GM12865 (cell line): ENCODE measurements around the gene TST.

Experiments used
- DNase-seq: peaks from one replicate; pipeline ENCODE4 v3.0.0; 2010; ENCODE audit warnings: low read depth
- H3K4me3 ChIP-seq: 2 replicates; pipeline ENCODE4 v1.5.1; 2011; ENCODE audit warnings: mild to moderate bottlenecking, low read depth, low read length, control low read depth
- CTCF ChIP-seq: IDR thresholded peaks from 2 replicates; pipeline ENCODE4 v1.5.1; 2011; ENCODE audit warnings: low read length, control low read depth, low read depth, inconsistent platforms; ENCODE audit not compliant: insufficient read depth; ENCODE audit errors: missing control alignments

TST gene

GRCh38 chr22:37063431-37064420 is 44.5 kb upstream of the TST start:
- no peak overlapping the region for H3K4me3 ChIP-seq
- TF ChIP-seq CTCF, result no peak
- DNase-seq, result no peak

- no peak overlapping the region for H3K4me3 ChIP-seq
- no peak for DNase-seq
- no peak for TF ChIP-seq CTCF
Measured at GRCh38 chr22:37062702-37063381, 43.6 kb upstream of the TST start.

- DNase-seq, result no peak
- no peak for TF ChIP-seq CTCF
- H3K4me3 ChIP-seq, result no peak overlapping the region
Measured at GRCh38 chr22:37062376-37062675, 43.1 kb upstream of the TST start.

- no peak for DNase-seq
- no peak overlapping the region for H3K4me3 ChIP-seq
Measured at GRCh38 chr22:37061611-37062375, 42.5 kb upstream of the TST start.

GRCh38 chr22:37060801-37061610 is 41.8 kb upstream of the TST start:
- no peak overlapping the region for H3K4me3 ChIP-seq
- peak; percentile 61 for DNase-seq
- TF ChIP-seq CTCF, result no peak

More at GRCh38 chr22:37061611-37062375, 42.5 kb upstream of the TST start:
- TF ChIP-seq CTCF, result no peak

GRCh38 chr22:37059876-37060449 is 40.7 kb upstream of the TST start:
- TF ChIP-seq CTCF, result no peak
- no peak overlapping the region for H3K4me3 ChIP-seq
- no peak for DNase-seq
